Measurements from ENCODE around the gene OR51S1.

GRCh38 chr11:4886186-4886585 is 37.2 kb upstream of the OR51S1 start:
- no peak for TF ChIP-seq CTCF (IDR thresholded peaks at IDR 0.05; ENCODE audit: extremely low read depth in 1 of 2, insufficient read depth in 1 of 2, low read depth in 1 of 2, low read length in 2 of 2)
- no peak for TF ChIP-seq POLR2A (IDR thresholded peaks at IDR 0.05; ENCODE audit: low read depth, low read length)
- no peak for TF ChIP-seq EZH2 (IDR thresholded peaks at IDR 0.05; ENCODE audit: borderline replicate concordance, low read depth, low read length, severe bottlenecking)
- no peak for TF ChIP-seq POLR2AphosphoS5 (IDR thresholded peaks at IDR 0.05; ENCODE audit: insufficient read depth, low read depth, low read length)

Measured in endothelial cell of umbilical vein (primary cell).